Prostate gland (tissue), 2 donors: ENCODE results near the gene LDB1. TPM values are rescaled to one million over a fixed set of nuclear protein-coding genes. Genes with fewer than 3 reads are reported as not detected.

ENCODE experiments used
- DNase-seq: peaks from one replicate; pipeline ENCODE4 v3.0.0-alpha.2; 2019; ENCODE audit warnings: low spot score
- H3K27ac ChIP-seq, 2 donors: fragments of 200-600 bp; sonication (generic); 2 replicates each; pipeline ENCODE4 v1.5.1; 2017 to 2019
- H3K27me3 ChIP-seq: fragments of 200-600 bp; sonication (generic); replicated peaks from 2 replicates; pipeline ENCODE4 v1.5.1; 2019; ENCODE audit not compliant: insufficient read depth
- H3K36me3 ChIP-seq, 2 donors: fragments of 200-600 bp; sonication (generic); 1 replicate in 1 of 2; 2 replicates in 1 of 2; pipeline versions ENCODE4 v1.5.1 to v1.8.1; 2017 to 2019
- H3K4me1 ChIP-seq: fragments of 200-600 bp; sonication (generic); replicated peaks from 2 replicates; pipeline ENCODE4 v1.5.1; 2019
- H3K4me3 ChIP-seq, 2 donors: fragments of 200-600 bp; sonication (generic); 2 replicates each; pipeline ENCODE4 v1.5.1; 2017 to 2019
- H3K9me3 ChIP-seq: fragments of 200-600 bp; sonication (generic); 2 replicates; pipeline ENCODE4 v1.5.1; 2017
- CTCF ChIP-seq, 4 experiments: fragments of 200-600 bp in 2 of 4; fragments of 450-650 bp in 2 of 4; sonication (generic) in 2 of 4; IDR thresholded peaks; 1 replicate in 3 of 4; 2 replicates in 1 of 4; pipeline ENCODE4 v1.5.1; 2016 to 2019; ENCODE audit warnings: antibody characterized with exemption in 4 of 4, mild to moderate bottlenecking in 2 of 4, moderate library complexity in 2 of 4
- POLR2A ChIP-seq: fragments of 450-650 bp; IDR thresholded peaks from one replicate; pipeline ENCODE4 v1.6.1; 2016; ENCODE audit warnings: antibody characterized with exemption, mild to moderate bottlenecking
- POLR2AphosphoS5 ChIP-seq: sonication (generic); formaldehyde crosslinking; IDR thresholded peaks from one replicate; pipeline ENCODE4 v1.6.1; 2017; ENCODE audit warnings: antibody characterized with exemption
- WGBS: methylation state at CpG from one replicate; pipeline ENCODE4 v1.1.5; 2018; 5-methylcytosine and 5-hydroxymethylcytosine counted together
- intact Hi-C: fragments of 100-400 bp; cut with DNase I; formaldehyde crosslinking; loops from one replicate; pipeline ENCODE4 v1.14.2; 2022
- total RNA-seq, 2 donors: library from RNA; depleted of rRNA; stranded (reverse); fragments of >200 nt; gene quantifications; one replicate each; pipeline ENCODE4 v1.1.0, GENCODE V29; 2016

Gene LDB1
- total RNA-seq, 2 donors from 2014 or later = 55.0 to 91.5 TPM

- intact Hi-C loops = no loop called here
- Histone ChIP-seq H3K27me3 (no peaks in the 10 kb centered on the region), H3K27ac (peak overlapping the region; percentile 92 to 96), H3K4me1 (peaks cover 39% of the 10 kb centered on the region), H3K4me3 (peak overlapping the region; percentile 9 to 70), H3K36me3 (no peaks in the 10 kb centered on the region), H3K9me3 (no peaks in the 10 kb centered on the region)
- TF ChIP-seq CTCF (IDR thresholded peaks at IDR 0.05) = no peak
- TF ChIP-seq POLR2A = no peak
- TF ChIP-seq POLR2AphosphoS5 = peak; percentile 69
- peak; percentile 82 for DNase-seq
- 2% methylated on average over 10 of the region's 12 CpGs for WGBS
These were observed 2.6 kb downstream of the LDB1 start for GRCh38 chr10:102117391-102118159.

GRCh38 chr10:102116656-102117055 is 3.5 kb downstream of the LDB1 start:
- DNase-seq = no peak
- intact Hi-C loops = no loop called here
- H3K4me1 ChIP-seq = peaks cover 40% of the 10 kb centered on the region

GRCh38 chr10:102115775-102116174 is 4.4 kb downstream of the LDB1 start:
- under 1% methylated on average over 3 of the region's 3 CpGs for WGBS
- no peaks in the 10 kb centered on the region for H3K9me3 ChIP-seq
- H3K27me3 ChIP-seq = no peaks in the 10 kb centered on the region
- H3K4me3 ChIP-seq = no peak overlapping the region
- no peak for DNase-seq
- no peak for TF ChIP-seq CTCF (IDR thresholded peaks at IDR 0.05)
- H3K27ac ChIP-seq = peak overlapping the region; percentile 89 to 92
- peaks cover 40% of the 10 kb centered on the region for H3K4me1 ChIP-seq
- intact Hi-C loops = no loop called here
- peaks cover 0 to 7% of the 10 kb centered on the region in 2 donors for H3K36me3 ChIP-seq

More at GRCh38 chr10:102116656-102117055, 3.5 kb downstream of the LDB1 start:
- Histone ChIP-seq H3K4me3 (no peak overlapping the region), H3K27me3 (no peaks in the 10 kb centered on the region), H3K36me3 (no peaks in the 10 kb centered on the region), H3K9me3 (no peaks in the 10 kb centered on the region), H3K27ac (peak overlapping the region; percentile 92 to 96)
- TF ChIP-seq POLR2A = no peak
- TF ChIP-seq POLR2AphosphoS5 = no peak
- no peak for TF ChIP-seq CTCF (IDR thresholded peaks at IDR 0.05)
- 78% methylated on average over 1 of the region's 1 CpG for WGBS

- DNase-seq = peak; percentile 91
- Histone ChIP-seq H3K36me3 (peaks cover 0 to 15% of the 10 kb centered on the region in 2 donors), H3K4me3 (peak overlapping the region; percentile 72 to 79), H3K9me3 (no peaks in the 10 kb centered on the region), H3K27ac (peak overlapping the region; percentile 89 to 92), H3K27me3 (no peaks in the 10 kb centered on the region), H3K4me1 (peaks cover 40% of the 10 kb centered on the region)
- TF ChIP-seq POLR2AphosphoS5 = peak; percentile 97
- peak in 1 of 4 experiments; percentile 2 for TF ChIP-seq CTCF (IDR thresholded peaks at IDR 0.05)
- peak; percentile 93 for TF ChIP-seq POLR2A
- intact Hi-C loops = loop anchor here (5.0 kb wide), 1 partner anchor 48 kb away; the partner anchor contains the start of gene HPS6
- WGBS = under 1% methylated on average over 22 of the region's 23 CpGs
These were observed 5.1 kb downstream of the LDB1 start for GRCh38 chr10:102114861-102115618.
